ENCODE data around the gene STAG2. TPM values are rescaled to one million over a fixed set of nuclear protein-coding genes. Genes with fewer than 3 reads are reported as not detected.

STAG2 gene
- total RNA-seq, 4 donors from 2014 or later = 75.5 to 91.6 (median 84.4) TPM

DNA sequence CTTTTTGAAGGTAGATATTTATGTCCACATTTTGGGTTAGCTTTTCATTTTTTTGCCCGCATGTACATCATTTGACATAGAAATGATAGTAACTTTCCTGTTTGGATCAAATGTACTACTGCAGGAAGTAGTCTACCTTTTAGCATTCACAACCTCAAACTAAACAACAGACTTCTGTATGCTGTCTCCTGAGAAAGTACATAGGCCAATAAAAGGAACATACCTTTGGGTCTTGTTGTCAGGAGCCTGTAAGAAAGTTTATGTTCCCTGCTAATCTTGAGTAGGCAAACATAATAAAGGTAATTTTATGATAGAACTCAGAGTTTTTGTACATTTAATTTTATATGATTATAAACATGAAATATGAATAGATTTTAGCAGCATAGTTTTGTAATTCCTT, 54.2 kb downstream of the STAG2 start:
- no peak for TF ChIP-seq CTCF (IDR thresholded peaks at IDR 0.05; ENCODE audit: low read depth)

GRCh38 chrX:124016825-124017224, 55.3 kb downstream of the STAG2 start:
- no peak for TF ChIP-seq CTCF (IDR thresholded peaks at IDR 0.05; ENCODE audit: low read depth)

GRCh38 chrX:124018023-124018422, 56.5 kb downstream of the STAG2 start:
- TF ChIP-seq CTCF (IDR thresholded peaks at IDR 0.05; ENCODE audit: low read depth) = no peak

DNA sequence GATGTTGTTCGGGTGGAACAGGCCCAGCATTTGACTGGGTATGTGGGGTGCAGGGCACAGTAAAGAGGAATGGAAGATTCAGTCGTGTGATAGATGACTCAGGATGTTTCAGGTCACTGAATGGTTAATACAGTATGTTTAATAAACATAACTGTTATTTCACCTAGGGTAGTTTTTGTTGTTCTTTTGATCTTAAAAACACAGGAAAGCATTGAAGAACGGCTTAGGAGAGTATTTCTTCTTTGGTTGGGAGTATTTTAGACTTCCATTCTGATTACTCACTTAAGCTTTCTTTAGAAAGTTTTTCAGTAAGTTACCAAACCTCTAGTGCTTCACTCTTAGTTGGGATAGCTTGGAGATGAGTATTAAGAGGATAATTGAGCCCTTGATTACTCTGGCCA, 62.3 kb downstream of the STAG2 start:
- TF ChIP-seq CTCF (IDR thresholded peaks at IDR 0.05; ENCODE audit: low read depth) = no peak

DNA sequence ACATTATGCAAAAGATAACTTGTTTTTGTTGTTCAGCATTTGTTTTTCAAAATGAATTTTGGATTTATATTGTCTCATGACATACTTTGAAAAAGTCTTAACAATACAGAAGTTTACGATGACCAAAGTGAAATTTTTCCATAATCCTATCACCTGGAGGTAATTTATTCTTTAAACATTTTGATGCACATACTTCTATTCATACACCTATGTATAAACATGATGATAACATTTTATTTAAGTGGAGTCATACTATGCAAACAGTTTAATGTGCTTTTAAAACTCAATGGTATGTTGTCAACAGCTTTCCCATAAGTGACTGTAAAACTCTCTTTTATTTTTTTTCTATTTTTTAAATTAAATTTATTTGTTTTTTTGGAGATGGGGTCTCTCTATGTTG, 65.0 kb downstream of the STAG2 start:
- no peak for TF ChIP-seq CTCF (IDR thresholded peaks at IDR 0.05; ENCODE audit: low read depth)

DNA sequence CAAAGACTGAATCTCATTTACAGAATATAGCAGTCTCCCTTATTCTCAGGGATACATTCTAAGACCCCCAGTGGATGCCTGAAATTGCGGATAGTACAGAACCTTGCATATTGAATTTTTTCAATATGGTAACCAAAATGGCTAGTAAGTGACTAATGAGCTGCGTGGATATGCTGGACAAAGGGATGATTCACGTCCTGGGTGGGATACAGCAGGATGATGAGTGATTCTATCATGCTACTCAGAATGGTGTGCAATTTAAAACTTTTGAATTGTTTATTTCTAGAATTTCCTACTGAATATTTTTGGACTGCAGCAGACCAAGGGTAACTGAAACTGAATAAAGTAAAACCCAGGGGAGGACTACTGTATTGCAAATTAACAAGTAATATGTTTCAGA, 66.7 kb downstream of the STAG2 start:
- no peak for TF ChIP-seq CTCF (IDR thresholded peaks at IDR 0.05; ENCODE audit: low read depth)

GRCh38 chrX:124030520-124030919, 69.0 kb downstream of the STAG2 start:
- TF ChIP-seq CTCF (IDR thresholded peaks at IDR 0.05; ENCODE audit: low read depth) = no peak

All from subcutaneous adipose tissue (tissue), 4 donors.